WTC11 (cell line): Measurements from ENCODE around the gene FXN. TPM values are rescaled to one million over a fixed set of nuclear protein-coding genes. Genes with fewer than 3 reads are reported as not detected.

ENCODE experiments used
- ATAC-seq: fragments of 200-7000 bp; cut with Tn5 transposase; 2 replicates; pipeline ENCODE4 v1.10.0; 2021; ENCODE audit warnings: mild to moderate bottlenecking, moderate library complexity
- CTCF ChIA-PET: fragments of 300-600 bp; sonication (Branson Sonifier 250); formaldehyde crosslinking; loops from one replicate; lab custom pipeline; 2021; ENCODE audit warnings: antibody characterized with exemption; lab: Charles Lee
- POLR2A ChIA-PET: fragments of 350-600 bp; sonication (Branson Sonifier 250); formaldehyde crosslinking; loops from one replicate; lab custom pipeline; 2021; ENCODE audit warnings: antibody characterized with exemption; lab: Charles Lee
- DNase-seq: peaks from one replicate; pipeline ENCODE4 v3.0.0; 2021; ENCODE audit warnings: low spot score
- H3K27ac Mint-ChIP-seq: 2 replicates; pipeline ENCODE4 v1.8.0; 2021; ENCODE audit warnings: mixed read lengths
- H3K27me3 Mint-ChIP-seq: 2 replicates; pipeline ENCODE4 v1.8.0; 2021; ENCODE audit warnings: low read depth, mild to moderate bottlenecking, moderate library complexity, mixed read lengths
- H3K36me3 Mint-ChIP-seq: 2 replicates; pipeline ENCODE4 v1.8.0; 2021; ENCODE audit warnings: mixed read lengths
- H3K4me1 Mint-ChIP-seq: 2 replicates; pipeline ENCODE4 v1.8.0; 2022; ENCODE audit warnings: mixed read lengths
- H3K4me3 Mint-ChIP-seq: 2 replicates; pipeline ENCODE4 v1.8.0; 2021; ENCODE audit warnings: mild to moderate bottlenecking, moderate library complexity, mixed read lengths
- H3K9me3 Mint-ChIP-seq: 2 replicates; pipeline ENCODE4 v1.8.0; 2021; ENCODE audit warnings: mixed read lengths
- FOXK1 ChIP-seq: sonication (generic); formaldehyde crosslinking; IDR thresholded peaks from 2 replicates; pipeline ENCODE4 v1.8.0; 2022; ENCODE audit warnings: mild to moderate bottlenecking, moderate library complexity, missing genetic modification reagents
- GTF2I ChIP-seq: fragments of 250-450 bp; sonication (Bioruptor Pico); conservative IDR thresholded peaks from 2 replicates; pipeline ENCODE4 v1.4.0; 2021; ENCODE audit warnings: mild to moderate bottlenecking
- KAT7 ChIP-seq: sonication (generic); formaldehyde crosslinking; IDR thresholded peaks from 2 replicates; pipeline ENCODE4 v1.8.1; 2023; ENCODE audit warnings: missing genetic modification reagents, mild to moderate bottlenecking, borderline replicate concordance
- MXD4 ChIP-seq: fragments of 250-450 bp; sonication (Bioruptor Pico); IDR thresholded peaks from 2 replicates; pipeline ENCODE4 v1.8.0; 2021; ENCODE audit warnings: mild to moderate bottlenecking, moderate library complexity, borderline replicate concordance
- NR1H2 ChIP-seq: sonication (generic); formaldehyde crosslinking; IDR thresholded peaks from 2 replicates; pipeline ENCODE4 v1.9.0; 2021; ENCODE audit warnings: mild to moderate bottlenecking, moderate library complexity, missing genetic modification reagents
- NR3C1 ChIP-seq: sonication (generic); formaldehyde crosslinking; conservative IDR thresholded peaks from 2 replicates; pipeline ENCODE4 v1.8.1; 2023; ENCODE audit warnings: low read depth, mild to moderate bottlenecking, missing genetic modification reagents
- TEAD1 ChIP-seq: sonication (generic); formaldehyde crosslinking; IDR thresholded peaks from 2 replicates; pipeline ENCODE4 v1.8.0; 2022; ENCODE audit warnings: mild to moderate bottlenecking, missing genetic modification reagents
- ZNF232 ChIP-seq: sonication (generic); formaldehyde crosslinking; IDR thresholded peaks from 2 replicates; pipeline ENCODE4 v1.8.0; 2022; ENCODE audit warnings: mild to moderate bottlenecking, missing genetic modification reagents
- ZNF416 ChIP-seq: fragments of 250-450 bp; sonication (Bioruptor Pico); IDR thresholded peaks from 2 replicates; pipeline ENCODE4 v1.9.0; 2021; ENCODE audit warnings: mild to moderate bottlenecking, inconsistent platforms
- ZNF423 ChIP-seq: fragments of 250-450 bp; sonication (Bioruptor Pico); IDR thresholded peaks from 2 replicates; pipeline ENCODE4 v2.1.2; 2022; ENCODE audit warnings: mild to moderate bottlenecking, moderate library complexity
- ZNF671 ChIP-seq: fragments of 250-450 bp; sonication (Bioruptor Pico); IDR thresholded peaks from 2 replicates; pipeline ENCODE4 v1.8.0; 2021; ENCODE audit warnings: mild to moderate bottlenecking
- total RNA-seq: library from RNA; stranded (reverse); gene quantifications from 3 replicates; pipeline ENCODE4 v1.2.3, GENCODE V29; 2021
- TF ChIP-seq, protein P1 (sequence below): sonication (generic); formaldehyde crosslinking; IDR thresholded peaks from 2 replicates; pipeline ENCODE4 v1.8.1; 2023; ENCODE audit warnings: mild to moderate bottlenecking, missing genetic modification reagents, moderate library complexity
- TF ChIP-seq, protein P2 (sequence below): sonication (generic); formaldehyde crosslinking; IDR thresholded peaks from 2 replicates; pipeline ENCODE4 v1.8.1; 2023; ENCODE audit warnings: mild to moderate bottlenecking, missing genetic modification reagents, borderline replicate concordance
- TF ChIP-seq, protein P3 (sequence below): sonication (generic); formaldehyde crosslinking; IDR thresholded peaks from 2 replicates; pipeline ENCODE4 v1.8.1; 2023; ENCODE audit warnings: mild to moderate bottlenecking, moderate library complexity, missing genetic modification reagents
- TF ChIP-seq, protein P4 (sequence below): sonication (generic); formaldehyde crosslinking; conservative IDR thresholded peaks from 2 replicates; pipeline ENCODE4 v1.8.1; 2022; ENCODE audit warnings: mild to moderate bottlenecking, missing genetic modification reagents
- TF ChIP-seq, protein P5 (sequence below): sonication (generic); formaldehyde crosslinking; IDR thresholded peaks from 2 replicates; pipeline ENCODE4 v1.8.0; 2022; ENCODE audit warnings: mild to moderate bottlenecking, missing genetic modification reagents
- TF ChIP-seq, protein P6 (sequence below): sonication (generic); formaldehyde crosslinking; IDR thresholded peaks from 2 replicates; pipeline ENCODE4 v1.8.0; 2023; ENCODE audit warnings: missing genetic modification reagents
- TF ChIP-seq, protein P7 (sequence below): sonication (generic); formaldehyde crosslinking; IDR thresholded peaks from 2 replicates; pipeline ENCODE4 v1.8.1; 2022; ENCODE audit warnings: mild to moderate bottlenecking, missing genetic modification reagents, moderate library complexity, borderline replicate concordance
- TF ChIP-seq, protein P8 (sequence below): sonication (generic); formaldehyde crosslinking; IDR thresholded peaks from 2 replicates; pipeline ENCODE4 v1.8.0; 2022; ENCODE audit warnings: mild to moderate bottlenecking, missing genetic modification reagents
- TF ChIP-seq, protein P9 (sequence below): sonication (generic); formaldehyde crosslinking; conservative IDR thresholded peaks from 2 replicates; pipeline ENCODE4 v1.8.1; 2023; ENCODE audit warnings: mild to moderate bottlenecking, low read depth, missing genetic modification reagents, moderate library complexity

Gene FXN
- total RNA-seq, 1 experiment from 2014 or later, result 30.6 TPM

DNA sequence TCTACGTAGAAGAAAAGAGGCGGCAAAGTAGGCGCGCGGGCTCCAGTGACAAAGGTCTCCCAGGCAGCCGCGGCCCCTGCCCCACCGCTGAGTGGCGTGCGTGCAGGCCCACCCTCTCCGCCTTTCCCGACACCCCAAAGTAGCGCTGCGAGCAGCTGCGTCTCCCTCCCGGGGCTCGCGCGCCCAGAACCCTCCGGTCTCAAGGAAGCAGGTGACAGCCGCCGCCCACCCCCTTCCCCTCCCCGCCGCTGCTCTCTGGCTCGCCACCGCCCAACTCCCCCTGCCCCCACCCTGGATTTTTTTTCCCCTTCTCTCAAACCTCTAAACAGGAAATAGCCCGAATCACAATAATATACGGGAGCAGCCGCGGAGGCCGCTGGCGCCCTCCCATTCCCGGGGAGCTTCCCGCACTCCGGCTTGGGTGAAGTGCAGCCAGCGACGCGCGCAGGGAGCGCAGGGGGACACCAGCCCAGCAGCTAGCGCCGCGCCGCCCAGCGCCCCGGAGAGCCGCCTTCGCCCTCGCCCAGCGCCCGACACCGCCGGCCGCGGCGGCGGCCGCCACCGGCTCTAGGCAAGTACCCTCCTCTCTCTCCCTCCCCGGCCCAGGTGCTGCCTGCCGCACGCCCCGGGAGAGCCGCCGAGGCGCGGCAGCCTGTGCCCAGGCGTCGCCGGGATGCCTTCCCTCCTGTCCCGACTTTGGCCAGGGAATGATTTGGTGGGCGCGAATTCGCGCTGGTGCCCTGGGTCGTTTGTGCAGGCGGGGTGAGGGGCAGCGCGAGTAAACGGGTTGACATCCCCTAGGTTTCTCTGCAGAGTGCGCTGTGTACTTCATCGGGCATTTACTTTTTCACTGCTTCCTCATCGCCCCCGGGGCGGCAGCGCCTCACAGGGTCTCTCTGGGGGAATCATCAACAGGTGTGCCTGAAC lies 85.9 kb downstream of the FXN start (continued):
- TF ChIP-seq MXD4 (CRISPR knock-in tag) (no peak), NR3C1 (CRISPR knock-in tag) (no peak), ZNF423 (CRISPR knock-in tag) (no peak), KAT7 (peak; percentile 13; the same call in 1 of the 2 replicates)
- TF ChIP-seq, protein P1, sequence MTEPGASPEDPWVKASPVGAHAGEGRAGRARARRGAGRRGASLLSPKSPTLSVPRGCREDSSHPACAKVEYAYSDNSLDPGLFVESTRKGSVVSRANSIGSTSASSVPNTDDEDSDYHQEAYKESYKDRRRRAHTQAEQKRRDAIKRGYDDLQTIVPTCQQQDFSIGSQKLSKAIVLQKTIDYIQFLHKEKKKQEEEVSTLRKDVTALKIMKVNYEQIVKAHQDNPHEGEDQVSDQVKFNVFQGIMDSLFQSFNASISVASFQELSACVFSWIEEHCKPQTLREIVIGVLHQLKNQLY (CRISPR knock-in tag), result no peak
- TF ChIP-seq, all 79 proteins: peak for 6

DNA sequence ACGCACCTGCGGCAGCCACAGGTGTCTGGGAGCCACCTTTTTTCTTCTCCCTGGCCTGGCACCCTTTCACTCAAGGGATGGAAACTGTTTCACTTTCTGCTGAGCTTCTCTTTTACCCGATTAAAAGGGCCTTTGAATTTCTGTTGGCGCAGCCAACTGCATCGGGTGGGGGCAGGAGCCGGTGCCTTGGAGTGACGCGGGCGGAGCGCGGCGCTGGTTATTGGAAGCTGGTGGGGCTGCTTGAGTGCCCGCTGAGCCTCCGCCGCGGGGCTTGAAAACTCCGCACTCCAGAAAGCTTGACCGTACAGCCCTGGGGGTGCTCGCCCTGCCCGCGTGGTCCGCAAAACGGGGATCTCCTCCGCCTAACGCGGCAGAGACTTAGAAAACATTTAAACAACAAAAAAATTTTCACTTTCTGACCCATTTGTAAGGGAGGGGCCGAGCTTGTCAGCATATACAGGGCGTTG lies 86.6 kb downstream of the FXN start:
- H3K27ac Mint-ChIP-seq, result peak overlapping the region; percentile 99
- H3K27me3 Mint-ChIP-seq, result no peaks in the 10 kb centered on the region
- H3K4me3 Mint-ChIP-seq, result peak overlapping the region; percentile 93
- H3K36me3 Mint-ChIP-seq, result no peaks in the 10 kb centered on the region
- CTCF ChIA-PET, result interaction anchor here (0.6 to 2.3 kb wide), 8 partner anchors 13 to 101 kb away, joined by 3 to 15 read pairs (median 4); partner anchors contain the start of gene FXN
- ATAC-seq, result peak; percentile 12
- H3K9me3 Mint-ChIP-seq, result no peaks in the 10 kb centered on the region
- POLR2A ChIA-PET, result interaction anchor here (0.6 to 3.9 kb wide), 10 partner anchors 8 to 93 kb away, joined by 3 to 15 read pairs (median 4); partner anchors contain the start of gene TJP2
- DNase-seq, result peak; percentile 67
- peaks cover 27% of the 10 kb centered on the region for H3K4me1 Mint-ChIP-seq
- TF ChIP-seq, protein P2, sequence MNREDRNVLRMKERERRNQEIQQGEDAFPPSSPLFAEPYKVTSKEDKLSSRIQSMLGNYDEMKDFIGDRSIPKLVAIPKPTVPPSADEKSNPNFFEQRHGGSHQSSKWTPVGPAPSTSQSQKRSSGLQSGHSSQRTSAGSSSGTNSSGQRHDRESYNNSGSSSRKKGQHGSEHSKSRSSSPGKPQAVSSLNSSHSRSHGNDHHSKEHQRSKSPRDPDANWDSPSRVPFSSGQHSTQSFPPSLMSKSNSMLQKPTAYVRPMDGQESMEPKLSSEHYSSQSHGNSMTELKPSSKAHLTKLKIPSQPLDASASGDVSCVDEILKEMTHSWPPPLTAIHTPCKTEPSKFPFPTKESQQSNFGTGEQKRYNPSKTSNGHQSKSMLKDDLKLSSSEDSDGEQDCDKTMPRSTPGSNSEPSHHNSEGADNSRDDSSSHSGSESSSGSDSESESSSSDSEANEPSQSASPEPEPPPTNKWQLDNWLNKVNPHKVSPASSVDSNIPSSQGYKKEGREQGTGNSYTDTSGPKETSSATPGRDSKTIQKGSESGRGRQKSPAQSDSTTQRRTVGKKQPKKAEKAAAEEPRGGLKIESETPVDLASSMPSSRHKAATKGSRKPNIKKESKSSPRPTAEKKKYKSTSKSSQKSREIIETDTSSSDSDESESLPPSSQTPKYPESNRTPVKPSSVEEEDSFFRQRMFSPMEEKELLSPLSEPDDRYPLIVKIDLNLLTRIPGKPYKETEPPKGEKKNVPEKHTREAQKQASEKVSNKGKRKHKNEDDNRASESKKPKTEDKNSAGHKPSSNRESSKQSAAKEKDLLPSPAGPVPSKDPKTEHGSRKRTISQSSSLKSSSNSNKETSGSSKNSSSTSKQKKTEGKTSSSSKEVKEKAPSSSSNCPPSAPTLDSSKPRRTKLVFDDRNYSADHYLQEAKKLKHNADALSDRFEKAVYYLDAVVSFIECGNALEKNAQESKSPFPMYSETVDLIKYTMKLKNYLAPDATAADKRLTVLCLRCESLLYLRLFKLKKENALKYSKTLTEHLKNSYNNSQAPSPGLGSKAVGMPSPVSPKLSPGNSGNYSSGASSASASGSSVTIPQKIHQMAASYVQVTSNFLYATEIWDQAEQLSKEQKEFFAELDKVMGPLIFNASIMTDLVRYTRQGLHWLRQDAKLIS (CRISPR knock-in tag), result no peak
- 0 out of 2 replicates have a peak, but pooled peaks have one; percentile 21 for TF ChIP-seq ZNF232
- TF ChIP-seq, protein P3, sequence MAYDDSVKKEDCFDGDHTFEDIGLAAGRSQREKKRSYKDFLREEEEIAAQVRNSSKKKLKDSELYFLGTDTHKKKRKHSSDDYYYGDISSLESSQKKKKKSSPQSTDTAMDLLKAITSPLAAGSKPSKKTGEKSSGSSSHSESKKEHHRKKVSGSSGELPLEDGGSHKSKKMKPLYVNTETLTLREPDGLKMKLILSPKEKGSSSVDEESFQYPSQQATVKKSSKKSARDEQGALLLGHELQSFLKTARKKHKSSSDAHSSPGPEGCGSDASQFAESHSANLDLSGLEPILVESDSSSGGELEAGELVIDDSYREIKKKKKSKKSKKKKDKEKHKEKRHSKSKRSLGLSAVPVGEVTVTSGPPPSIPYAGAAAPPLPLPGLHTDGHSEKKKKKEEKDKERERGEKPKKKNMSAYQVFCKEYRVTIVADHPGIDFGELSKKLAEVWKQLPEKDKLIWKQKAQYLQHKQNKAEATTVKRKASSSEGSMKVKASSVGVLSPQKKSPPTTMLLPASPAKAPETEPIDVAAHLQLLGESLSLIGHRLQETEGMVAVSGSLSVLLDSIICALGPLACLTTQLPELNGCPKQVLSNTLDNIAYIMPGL (CRISPR knock-in tag), result 0 out of 2 replicates have a peak, but pooled peaks have one; percentile 32
- TF ChIP-seq, protein P4, sequence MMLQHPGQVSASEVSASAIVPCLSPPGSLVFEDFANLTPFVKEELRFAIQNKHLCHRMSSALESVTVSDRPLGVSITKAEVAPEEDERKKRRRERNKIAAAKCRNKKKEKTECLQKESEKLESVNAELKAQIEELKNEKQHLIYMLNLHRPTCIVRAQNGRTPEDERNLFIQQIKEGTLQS (CRISPR knock-in tag), result no peak
- TF ChIP-seq TEAD1 (CRISPR knock-in tag), result no peak
- TF ChIP-seq ZNF671 (CRISPR knock-in tag), result no peak
- TF ChIP-seq, protein P5, sequence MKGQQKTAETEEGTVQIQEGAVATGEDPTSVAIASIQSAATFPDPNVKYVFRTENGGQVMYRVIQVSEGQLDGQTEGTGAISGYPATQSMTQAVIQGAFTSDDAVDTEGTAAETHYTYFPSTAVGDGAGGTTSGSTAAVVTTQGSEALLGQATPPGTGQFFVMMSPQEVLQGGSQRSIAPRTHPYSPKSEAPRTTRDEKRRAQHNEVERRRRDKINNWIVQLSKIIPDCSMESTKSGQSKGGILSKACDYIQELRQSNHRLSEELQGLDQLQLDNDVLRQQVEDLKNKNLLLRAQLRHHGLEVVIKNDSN, result no peak
- TF ChIP-seq, protein P6, sequence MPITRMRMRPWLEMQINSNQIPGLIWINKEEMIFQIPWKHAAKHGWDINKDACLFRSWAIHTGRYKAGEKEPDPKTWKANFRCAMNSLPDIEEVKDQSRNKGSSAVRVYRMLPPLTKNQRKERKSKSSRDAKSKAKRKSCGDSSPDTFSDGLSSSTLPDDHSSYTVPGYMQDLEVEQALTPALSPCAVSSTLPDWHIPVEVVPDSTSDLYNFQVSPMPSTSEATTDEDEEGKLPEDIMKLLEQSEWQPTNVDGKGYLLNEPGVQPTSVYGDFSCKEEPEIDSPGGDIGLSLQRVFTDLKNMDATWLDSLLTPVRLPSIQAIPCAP, result no peak
- no peak for TF ChIP-seq FOXK1 (CRISPR knock-in tag)
- TF ChIP-seq, protein P7, sequence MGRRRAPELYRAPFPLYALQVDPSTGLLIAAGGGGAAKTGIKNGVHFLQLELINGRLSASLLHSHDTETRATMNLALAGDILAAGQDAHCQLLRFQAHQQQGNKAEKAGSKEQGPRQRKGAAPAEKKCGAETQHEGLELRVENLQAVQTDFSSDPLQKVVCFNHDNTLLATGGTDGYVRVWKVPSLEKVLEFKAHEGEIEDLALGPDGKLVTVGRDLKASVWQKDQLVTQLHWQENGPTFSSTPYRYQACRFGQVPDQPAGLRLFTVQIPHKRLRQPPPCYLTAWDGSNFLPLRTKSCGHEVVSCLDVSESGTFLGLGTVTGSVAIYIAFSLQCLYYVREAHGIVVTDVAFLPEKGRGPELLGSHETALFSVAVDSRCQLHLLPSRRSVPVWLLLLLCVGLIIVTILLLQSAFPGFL (CRISPR knock-in tag), result no peak
- TF ChIP-seq, protein P8, sequence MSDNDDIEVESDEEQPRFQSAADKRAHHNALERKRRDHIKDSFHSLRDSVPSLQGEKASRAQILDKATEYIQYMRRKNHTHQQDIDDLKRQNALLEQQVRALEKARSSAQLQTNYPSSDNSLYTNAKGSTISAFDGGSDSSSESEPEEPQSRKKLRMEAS (CRISPR knock-in tag), result 0 out of 2 replicates have a peak, but pooled peaks have one; percentile 6
- TF ChIP-seq, protein P1 (CRISPR knock-in tag), result no peak
- no peak for TF ChIP-seq ZNF416 (CRISPR knock-in tag)
- TF ChIP-seq, protein P9, sequence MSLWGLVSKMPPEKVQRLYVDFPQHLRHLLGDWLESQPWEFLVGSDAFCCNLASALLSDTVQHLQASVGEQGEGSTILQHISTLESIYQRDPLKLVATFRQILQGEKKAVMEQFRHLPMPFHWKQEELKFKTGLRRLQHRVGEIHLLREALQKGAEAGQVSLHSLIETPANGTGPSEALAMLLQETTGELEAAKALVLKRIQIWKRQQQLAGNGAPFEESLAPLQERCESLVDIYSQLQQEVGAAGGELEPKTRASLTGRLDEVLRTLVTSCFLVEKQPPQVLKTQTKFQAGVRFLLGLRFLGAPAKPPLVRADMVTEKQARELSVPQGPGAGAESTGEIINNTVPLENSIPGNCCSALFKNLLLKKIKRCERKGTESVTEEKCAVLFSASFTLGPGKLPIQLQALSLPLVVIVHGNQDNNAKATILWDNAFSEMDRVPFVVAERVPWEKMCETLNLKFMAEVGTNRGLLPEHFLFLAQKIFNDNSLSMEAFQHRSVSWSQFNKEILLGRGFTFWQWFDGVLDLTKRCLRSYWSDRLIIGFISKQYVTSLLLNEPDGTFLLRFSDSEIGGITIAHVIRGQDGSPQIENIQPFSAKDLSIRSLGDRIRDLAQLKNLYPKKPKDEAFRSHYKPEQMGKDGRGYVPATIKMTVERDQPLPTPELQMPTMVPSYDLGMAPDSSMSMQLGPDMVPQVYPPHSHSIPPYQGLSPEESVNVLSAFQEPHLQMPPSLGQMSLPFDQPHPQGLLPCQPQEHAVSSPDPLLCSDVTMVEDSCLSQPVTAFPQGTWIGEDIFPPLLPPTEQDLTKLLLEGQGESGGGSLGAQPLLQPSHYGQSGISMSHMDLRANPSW (CRISPR knock-in tag), result no peak
- no peak for TF ChIP-seq NR1H2 (CRISPR knock-in tag)
- no peak for TF ChIP-seq GTF2I (CRISPR knock-in tag)
